ENCODE data around the gene KRTAP5-1. TPM values are rescaled to one million over a fixed set of nuclear protein-coding genes. Genes with fewer than 3 reads are reported as not detected.
"Not testable (repeated sequence)": the region's sequence is repeated elsewhere in the genome, so short reads cannot be mapped to it uniquely, and the experiment has no call there.

Gene KRTAP5-1
- total RNA-seq, 1 experiment from 2014 or later: not detected

GRCh38 chr11:1603629-1604028 is 18.5 kb upstream of the KRTAP5-1 start:
- no peak for DNase-seq (ENCODE audit: low read depth)

DNA sequence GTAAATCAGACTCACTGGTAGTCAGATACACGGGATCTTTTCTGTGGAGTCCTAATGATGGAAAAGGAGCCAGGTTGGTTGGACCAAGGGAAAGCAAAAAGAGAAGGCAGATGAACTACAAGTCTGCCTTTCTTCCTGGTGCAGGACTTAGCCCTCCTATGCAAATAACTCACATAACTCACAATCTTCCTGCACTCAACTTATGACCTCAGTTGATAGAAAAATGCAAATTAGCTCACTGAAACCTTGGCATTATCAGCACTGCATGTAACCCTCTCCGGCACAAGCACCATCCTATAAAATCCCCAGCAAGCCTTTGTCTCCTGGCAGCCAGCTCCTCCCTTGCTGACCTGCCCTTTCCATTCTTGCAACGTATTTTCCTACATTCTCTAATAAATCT is 16.6 kb upstream of the KRTAP5-1 start:
- DNase-seq (ENCODE audit: low read depth): not testable (repeated sequence)

GRCh38 chr11:1600626-1601025 is 15.5 kb upstream of the KRTAP5-1 start:
- DNase-seq (ENCODE audit: low read depth): no peak

- DNase-seq (ENCODE audit: low read depth): no peak
Measured at GRCh38 chr11:1598816-1599215, 13.7 kb upstream of the KRTAP5-1 start.

DNA sequence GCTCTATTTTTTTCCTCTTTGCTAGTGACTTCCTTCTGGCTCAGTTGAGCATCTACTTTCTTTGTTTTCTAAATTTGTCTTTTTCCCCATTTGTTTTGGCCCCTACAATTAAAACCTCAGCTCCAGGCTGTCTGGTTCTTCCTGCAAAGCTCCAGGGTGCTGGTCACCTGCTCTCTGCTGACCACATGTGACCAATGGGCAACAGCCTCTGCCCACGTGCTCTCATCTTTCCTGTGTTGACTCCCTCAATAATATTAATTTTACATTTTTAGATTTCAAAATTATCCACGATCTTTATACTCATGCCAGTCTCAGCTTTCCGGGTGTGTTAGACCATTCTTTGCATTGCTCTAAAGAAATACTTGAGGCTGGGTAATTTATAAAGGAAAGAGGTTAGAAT is 13.3 kb upstream of the KRTAP5-1 start:
- DNase-seq (ENCODE audit: low read depth): not testable (repeated sequence)

- DNase-seq (ENCODE audit: low read depth): no peak
Measured at GRCh38 chr11:1597994-1598380, 12.9 kb upstream of the KRTAP5-1 start, which contains the start of gene KRTAP5-2. TSS of gene KRTAP5-2 (minus strand) at chr11:1598294. CDS start at chr11:1598250, 44 bp downstream.

DNA sequence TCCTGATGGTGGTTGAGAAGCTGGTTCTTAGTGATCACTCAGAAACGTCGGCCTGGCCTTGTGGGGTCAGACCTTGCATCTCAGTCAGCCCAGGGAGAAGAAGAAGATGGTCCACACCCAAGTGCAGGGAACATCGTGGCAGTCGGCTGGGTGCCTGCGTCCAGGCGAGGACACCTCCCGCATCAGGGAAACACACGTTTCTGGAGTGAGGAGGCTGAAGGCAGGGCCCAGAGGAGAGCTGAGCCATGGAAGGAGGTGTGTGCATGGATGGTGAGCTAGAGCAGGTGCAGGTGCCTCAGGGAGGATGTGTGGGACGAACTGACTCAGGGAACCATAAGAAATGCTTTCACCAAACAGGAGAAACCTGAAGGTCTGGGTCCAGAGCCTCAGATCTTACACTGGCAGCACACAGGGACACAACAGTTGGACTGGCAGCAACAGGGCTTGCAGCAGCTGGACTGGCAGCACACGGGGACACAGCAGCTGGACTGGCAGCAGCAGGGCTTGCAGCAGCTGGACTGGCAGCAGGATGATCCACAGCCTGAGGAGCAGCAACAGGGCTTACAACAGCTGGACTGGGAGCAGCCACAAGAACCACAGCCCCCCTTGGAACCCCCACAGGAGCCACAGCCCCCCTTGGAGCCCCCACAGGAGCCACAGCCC is 12.4 kb upstream of the KRTAP5-1 start:
- no peak for DNase-seq (ENCODE audit: low read depth)

DNA sequence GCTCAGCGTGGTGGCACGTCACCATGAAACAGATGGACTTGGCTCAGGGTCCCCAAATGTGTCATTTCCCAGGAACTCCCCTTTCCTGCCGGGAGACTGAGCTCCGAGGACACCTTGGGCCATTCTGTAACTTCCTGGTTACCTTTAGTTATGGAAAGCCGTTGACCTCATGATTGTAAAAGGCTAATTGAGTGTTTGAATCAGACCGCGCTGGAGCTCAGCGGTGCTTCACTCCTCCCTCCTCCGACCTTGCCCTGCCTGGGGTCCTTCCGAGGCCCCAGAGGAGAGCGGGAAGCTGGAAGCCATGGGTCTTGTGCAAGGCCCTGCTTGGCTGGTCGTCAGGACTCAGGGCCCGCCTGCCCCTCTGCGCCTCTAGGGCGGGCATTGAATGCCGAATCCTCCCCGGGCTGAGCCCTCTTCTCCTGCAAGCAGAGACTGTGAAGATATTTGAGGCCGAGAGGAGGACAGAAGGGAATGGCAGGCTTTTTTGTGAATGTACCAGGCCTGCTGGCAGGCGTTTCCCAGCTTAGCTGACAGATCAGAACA is 11.6 kb upstream of the KRTAP5-1 start:
- not testable (repeated sequence) for DNase-seq (ENCODE audit: low read depth)

DNA sequence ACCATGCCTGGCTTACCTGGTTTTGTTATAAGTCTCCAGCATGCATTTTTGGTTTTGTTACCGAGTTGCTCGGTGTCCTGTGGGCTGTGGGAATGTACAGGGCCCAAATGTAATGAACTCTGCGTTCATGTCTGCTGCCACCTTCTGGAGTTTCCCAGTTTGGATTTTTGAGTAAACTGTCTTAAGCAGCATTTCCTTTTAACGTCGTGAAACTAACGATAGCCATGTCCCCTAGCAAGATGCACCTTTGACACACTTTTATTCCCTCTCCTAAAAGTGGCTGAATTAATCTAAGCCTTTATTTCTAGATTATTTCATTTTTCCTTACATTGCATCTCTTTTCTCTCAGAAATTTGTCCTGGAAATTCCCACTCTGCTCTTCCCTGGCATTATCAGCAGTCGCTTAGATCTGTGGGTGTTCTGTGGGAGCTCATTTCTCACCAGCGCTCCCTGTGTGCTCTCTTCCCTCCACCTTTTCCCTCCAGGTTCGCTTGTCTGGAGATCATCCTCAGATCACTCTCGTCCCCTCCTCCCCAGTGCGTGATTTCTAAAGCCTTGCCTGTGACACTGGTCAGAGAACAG is 11.0 kb upstream of the KRTAP5-1 start:
- not testable (repeated sequence) for DNase-seq (ENCODE audit: low read depth)

GRCh38 chr11:1592628-1593027 is 7.5 kb upstream of the KRTAP5-1 start:
- DNase-seq (ENCODE audit: low read depth): no peak

DNA sequence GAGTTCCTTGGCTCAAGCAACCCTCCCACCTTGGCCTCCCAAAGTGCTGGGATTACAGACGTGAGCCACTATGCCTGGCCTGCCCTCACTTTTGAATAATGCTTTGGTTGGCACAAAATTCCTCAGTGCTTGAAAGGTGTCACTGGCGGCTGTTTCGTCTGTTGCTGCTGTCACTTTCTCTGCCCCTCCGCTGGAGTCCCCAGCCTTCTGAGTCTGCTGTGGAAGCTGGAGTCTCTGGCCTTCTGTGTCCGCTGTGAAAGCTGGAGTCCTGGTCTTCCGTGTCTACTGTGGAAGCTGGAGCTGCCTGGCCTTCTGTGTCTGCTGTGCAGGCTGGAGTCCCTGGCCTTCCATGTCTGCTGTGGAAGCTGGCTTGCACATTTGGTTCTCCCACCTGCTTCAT is 4.9 kb upstream of the KRTAP5-1 start:
- DNase-seq (ENCODE audit: low read depth): no peak

GRCh38 chr11:1589191-1589963 is 4.3 kb upstream of the KRTAP5-1 start:
- not testable (repeated sequence) for DNase-seq (ENCODE audit: low read depth)

DNA sequence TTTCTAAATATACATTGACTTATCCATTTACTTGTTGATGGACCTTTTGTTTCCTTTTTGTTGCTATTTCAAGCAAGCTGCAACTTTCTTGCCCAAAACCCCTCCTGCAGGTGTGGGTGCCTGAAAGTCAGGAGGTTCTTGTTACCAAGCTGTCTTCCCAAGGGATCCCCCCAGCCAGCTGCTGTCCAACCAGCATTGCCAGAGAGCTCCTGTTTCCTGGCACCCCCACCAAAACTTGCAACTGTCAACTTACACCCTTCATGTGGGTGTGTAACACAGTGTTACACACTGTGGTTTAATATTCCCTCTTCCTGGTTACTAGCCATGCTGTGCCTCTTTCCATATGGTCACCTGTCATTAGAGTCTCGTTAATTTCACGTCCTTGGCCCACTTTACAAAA is 1.6 kb upstream of the KRTAP5-1 start:
- no peak for DNase-seq (ENCODE audit: low read depth)

DNA sequence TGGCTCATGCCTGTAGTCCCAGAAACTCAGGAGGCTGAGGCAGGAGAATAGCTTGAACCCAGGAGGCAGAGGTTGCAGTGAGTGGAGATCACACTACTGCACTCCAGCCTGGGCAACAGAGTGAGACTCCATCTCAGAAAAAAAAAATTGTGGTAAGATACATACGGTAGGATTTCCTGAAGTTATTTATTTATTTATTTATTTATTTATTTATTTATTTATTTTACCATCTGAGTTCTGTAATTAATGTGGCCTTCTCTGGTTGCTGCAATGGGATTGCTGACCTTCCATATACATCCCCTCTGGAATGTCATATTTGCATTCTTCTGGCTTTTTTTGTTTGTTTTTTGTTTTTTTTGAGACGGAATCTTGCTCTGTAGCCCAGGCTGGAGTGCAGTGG is 2.2 kb downstream of the KRTAP5-1 start:
- not testable (repeated sequence) for DNase-seq (ENCODE audit: low read depth)

GRCh38 chr11:1581976-1582375 is 3.1 kb downstream of the KRTAP5-1 start:
- no peak for DNase-seq (ENCODE audit: low read depth)

GRCh38 chr11:1576825-1577224 is 8.3 kb downstream of the KRTAP5-1 start:
- no peak for DNase-seq (ENCODE audit: low read depth)

GRCh38 chr11:1575756-1576155 is 9.3 kb downstream of the KRTAP5-1 start:
- DNase-seq (ENCODE audit: low read depth): not testable (repeated sequence)

GRCh38 chr11:1574933-1575242 is 10.2 kb downstream of the KRTAP5-1 start:
- no peak for DNase-seq (ENCODE audit: low read depth)

- no peak for DNase-seq (ENCODE audit: low read depth)
Measured at GRCh38 chr11:1574238-1574932, 10.7 kb downstream of the KRTAP5-1 start.

DNA sequence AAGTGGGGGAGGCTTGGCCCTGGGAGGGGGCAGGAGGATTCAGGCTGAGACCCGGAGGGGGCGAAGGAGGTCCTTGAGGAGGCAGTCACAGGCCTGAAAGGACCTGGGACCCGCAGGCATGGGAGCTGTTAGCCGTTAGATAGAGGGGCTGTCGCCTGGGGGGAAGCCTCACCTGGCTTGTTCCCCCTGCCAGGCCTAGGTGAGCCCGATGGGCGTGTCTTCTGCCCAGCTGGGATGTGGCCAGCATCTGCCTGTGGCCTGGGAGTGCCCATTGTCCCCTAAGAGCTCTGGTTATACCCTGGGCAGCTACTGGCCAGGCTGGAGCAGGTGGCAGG is 11.2 kb downstream of the KRTAP5-1 start:
- DNase-seq (ENCODE audit: low read depth): no peak

DNA sequence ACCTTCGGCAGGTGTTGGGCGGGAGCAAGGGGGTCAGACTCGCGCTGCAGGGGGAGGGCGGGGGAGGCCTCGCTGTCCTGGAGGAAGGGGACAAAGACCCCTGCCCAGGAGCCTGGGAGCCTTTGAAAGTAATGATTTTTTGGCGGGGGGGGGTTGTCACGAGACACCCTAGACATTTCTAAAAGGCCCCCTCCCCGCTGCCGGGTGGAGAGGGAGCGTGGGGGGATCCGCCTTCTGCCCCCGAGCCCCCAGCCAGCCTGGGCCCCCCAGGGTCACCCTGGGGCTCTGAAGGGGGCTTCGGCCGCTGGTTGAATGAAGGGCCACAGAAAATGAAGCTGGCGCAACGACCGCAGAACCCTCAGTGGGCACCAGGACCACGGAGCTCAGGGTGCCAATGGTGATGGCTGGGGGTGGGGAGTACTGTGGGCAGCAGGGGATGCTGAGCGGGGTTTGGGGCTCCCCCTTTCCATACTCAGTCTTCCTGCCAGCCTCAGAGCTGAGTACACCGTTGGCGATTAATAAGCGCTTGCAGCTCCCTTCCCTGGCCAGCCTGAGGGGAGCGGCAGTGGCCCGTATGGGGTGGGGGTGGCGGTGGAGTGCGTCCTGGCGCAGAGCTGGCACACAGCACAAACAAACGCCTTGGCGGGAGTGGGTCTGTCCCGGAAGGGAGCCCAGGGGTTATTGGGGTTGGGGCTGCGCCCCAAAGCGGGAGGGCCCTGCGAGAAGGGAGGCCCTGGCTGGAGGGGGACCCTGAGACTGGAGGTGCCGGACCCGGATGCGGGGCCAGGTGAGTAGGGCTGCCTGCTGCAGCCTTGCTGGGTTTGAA is 11.8 kb downstream of the KRTAP5-1 start:
- no peak for DNase-seq (ENCODE audit: low read depth)
